Inferior parietal cortex (tissue), 1 donor: ENCODE results near the gene GPR146.
"Not testable (repeated sequence)": the region's sequence is repeated elsewhere in the genome, so short reads cannot be mapped to it uniquely, and the experiment has no call there.

Experiments used
- DNase-seq: peaks from one replicate; pipeline ENCODE4 v3.0.0-alpha.2; 2016; ENCODE audit errors: extremely low spot score

GPR146 gene

GRCh38 chr7:1025743-1026581, 18.4 kb upstream of the GPR146 start:
- DNase-seq, result no peak

- DNase-seq, result no peak
Measured at GRCh38 chr7:1026721-1027161, 17.6 kb upstream of the GPR146 start.

- no peak for DNase-seq
Measured at GRCh38 chr7:1027242-1028043, 16.9 kb upstream of the GPR146 start.

GRCh38 chr7:1028044-1028770, 16.1 kb upstream of the GPR146 start:
- DNase-seq, result peak; percentile 83

- DNase-seq, result peak; percentile 81
Measured at GRCh38 chr7:1028775-1029636, 15.3 kb upstream of the GPR146 start.

GRCh38 chr7:1029637-1030443, 14.5 kb upstream of the GPR146 start:
- DNase-seq, result no peak

- no peak for DNase-seq
Measured at GRCh38 chr7:1030444-1031070, 13.8 kb upstream of the GPR146 start.

- DNase-seq, result no peak
Measured at GRCh38 chr7:1031716-1032455, 12.5 kb upstream of the GPR146 start.

- no peak for DNase-seq
Measured at GRCh38 chr7:1032536-1033181, 11.7 kb upstream of the GPR146 start.

GRCh38 chr7:1033546-1034145, 10.7 kb upstream of the GPR146 start:
- no peak for DNase-seq

- DNase-seq, result not testable (repeated sequence)
Measured at GRCh38 chr7:1034769-1035168, 9.6 kb upstream of the GPR146 start.

GRCh38 chr7:1036164-1036928, 8.0 kb upstream of the GPR146 start:
- DNase-seq, result not testable (repeated sequence)

GRCh38 chr7:1040233-1040632, 4.1 kb upstream of the GPR146 start:
- not testable (repeated sequence) for DNase-seq

GRCh38 chr7:1040790-1041189, 3.6 kb upstream of the GPR146 start:
- DNase-seq, result peak; percentile 35

GRCh38 chr7:1041551-1042491, 2.5 kb upstream of the GPR146 start:
- no peak for DNase-seq

GRCh38 chr7:1042492-1042833, 1.9 kb upstream of the GPR146 start:
- DNase-seq, result no peak
